AG04450 (cell line): Measurements from ENCODE around the gene HPGDS. TPM values are rescaled to one million over a fixed set of nuclear protein-coding genes. Genes with fewer than 3 reads are reported as not detected.

Experiments
- CTCF ChIA-PET: fragments of 300-600, 350-600 bp; formaldehyde crosslinking; extraction: SDS; loops from one replicate; lab custom pipeline; 2022; ENCODE audit warnings: antibody characterized with exemption, inconsistent platforms; lab: Charles Lee
- POLR2A ChIA-PET: fragments of 350-600 bp; formaldehyde crosslinking; extraction: SDS; loops from one replicate; lab custom pipeline; 2021; ENCODE audit warnings: antibody characterized with exemption, inconsistent platforms; lab: Yijun Ruan, JAX
- DNase-seq: peaks from one replicate; pipeline ENCODE4 v3.0.0-alpha.2; 2011; ENCODE audit warnings: low read depth, low spot score
- H3K27ac ChIP-seq: one replicate; pipeline ENCODE4 v1.5.1; 2012; ENCODE audit warnings: low read depth, low read length, control low read depth
- H3K27me3 ChIP-seq: one replicate; pipeline ENCODE4 v1.6.0; 2012; ENCODE audit warnings: low read length; ENCODE audit not compliant: control insufficient read depth, insufficient read depth
- H3K4me3 ChIP-seq: 2 replicates; pipeline ENCODE4 v1.5.1; 2011; ENCODE audit warnings: mild to moderate bottlenecking, low read depth, low read length, control low read depth
- H3K9me3 ChIP-seq: 2 replicates; pipeline ENCODE4 v1.5.1; 2012; ENCODE audit warnings: low read length; ENCODE audit not compliant: control insufficient read depth, insufficient read depth
- CTCF ChIP-seq: IDR thresholded peaks from 2 replicates; pipeline ENCODE4 v1.5.1; 2011; ENCODE audit warnings: low read depth, low read length, control low read depth, inconsistent platforms
- polyA plus RNA-seq: library from polyadenylated mRNA; depleted of rRNA; stranded (reverse); fragments of >200 nt; gene quantifications from 2 replicates; pipeline ENCODE4 v1.2.3, GENCODE V29; 2011

HPGDS gene
- polyA plus RNA-seq, 1 experiment, result not detected

DNA sequence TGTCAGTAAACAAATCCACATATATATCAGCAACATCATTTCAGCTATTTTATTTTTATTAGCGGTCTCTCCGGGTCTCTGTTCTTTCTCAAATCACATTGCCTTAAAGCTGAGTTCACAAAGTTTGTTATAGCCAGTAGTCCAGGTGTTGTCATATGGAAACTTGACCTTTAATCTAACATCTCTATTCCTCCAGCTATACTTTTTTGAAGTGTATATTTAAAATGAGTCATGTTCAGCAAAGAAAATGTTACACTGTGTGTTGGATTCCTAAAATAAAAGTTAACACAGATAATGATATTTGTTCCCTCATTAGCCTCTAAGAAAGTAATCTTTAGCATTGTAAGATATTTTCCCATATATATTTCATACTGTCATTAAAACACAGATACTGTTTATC is 71.4 kb downstream of the HPGDS start:
- no peak overlapping the region for H3K4me3 ChIP-seq
- POLR2A ChIA-PET, result no interaction called here
- no peak for TF ChIP-seq CTCF
- H3K9me3 ChIP-seq, result no peaks in the 10 kb centered on the region
- no peak overlapping the region for H3K27ac ChIP-seq
- H3K27me3 ChIP-seq, result no peaks in the 10 kb centered on the region
- no peak for DNase-seq
- CTCF ChIA-PET, result interaction anchor here (0.7 to 1.2 kb wide), 3 partner anchors 32 to 136 kb away, joined by 3 read pairs; no protein-coding TSS in a partner anchor

DNA sequence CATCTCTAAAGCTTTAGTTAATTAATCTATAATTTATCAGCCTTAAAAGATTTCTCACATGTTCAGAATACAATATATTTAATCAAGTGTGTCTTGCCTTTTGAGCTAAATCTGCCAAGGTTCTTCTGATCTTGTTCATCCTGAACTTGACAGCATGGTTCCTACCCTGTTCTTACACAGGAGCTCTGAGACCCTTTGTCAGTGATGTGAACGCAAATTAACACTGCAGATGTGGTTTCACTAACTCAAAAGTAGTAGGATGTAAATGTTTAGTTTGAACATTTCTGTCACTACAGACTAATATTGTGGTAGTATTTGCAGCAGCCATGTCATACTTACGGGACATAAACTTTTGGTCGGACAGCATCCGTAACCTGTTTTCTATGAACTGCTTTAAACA is 75.6 kb downstream of the HPGDS start:
- no peak overlapping the region for H3K27ac ChIP-seq
- no peaks in the 10 kb centered on the region for H3K9me3 ChIP-seq
- TF ChIP-seq CTCF, result no peak
- H3K27me3 ChIP-seq, result no peaks in the 10 kb centered on the region
- no peak for DNase-seq
- CTCF ChIA-PET, result no interaction called here
- no peak overlapping the region for H3K4me3 ChIP-seq
- POLR2A ChIA-PET, result no interaction called here

- no peaks in the 10 kb centered on the region for H3K9me3 ChIP-seq
- no peaks in the 10 kb centered on the region for H3K27me3 ChIP-seq
- no peak for DNase-seq
- ChIA-PET POLR2A (no interaction called here), CTCF (no interaction called here)
- no peak overlapping the region for H3K4me3 ChIP-seq
- H3K27ac ChIP-seq, result no peak overlapping the region
- TF ChIP-seq CTCF, result no peak
Observed at GRCh38 chr4:94262163-94263016, 80.2 kb downstream of the HPGDS start.

GRCh38 chr4:94256828-94257227 is 85.8 kb downstream of the HPGDS start:
- no peak overlapping the region for H3K4me3 ChIP-seq

More at GRCh38 chr4:94256828-94257227, 85.8 kb downstream of the HPGDS start:
- POLR2A ChIA-PET, result no interaction called here
- no peaks in the 10 kb centered on the region for H3K27me3 ChIP-seq
- H3K9me3 ChIP-seq, result no peaks in the 10 kb centered on the region
- CTCF ChIA-PET, result interaction anchor here (0.6 to 1.3 kb wide), 2 partner anchors 465 to 479 kb away, joined by 4 read pairs; no protein-coding TSS in a partner anchor
- no peak overlapping the region for H3K27ac ChIP-seq
- DNase-seq, result no peak
- TF ChIP-seq CTCF, result peak; percentile 33
